Activated effector memory CD4-positive, alpha-beta T cell treated with anti-CD3 and anti-CD28 coated beads, Interleukin-2, amount 50 U/mL, for 16 hours (primary cell): Measurements from ENCODE around the gene GPR161.
A peak's percentile ranks its signal among the peaks of the same experiment; 100 is the strongest.

Source experiments
- DNase-seq: peaks from one replicate; pipeline ENCODE4 v3.0.0-alpha.2; 2020

Gene GPR161

GRCh38 chr1:168146626-168147025 is 9.9 kb upstream of the GPR161 start:
- DNase-seq = no peak

DNA sequence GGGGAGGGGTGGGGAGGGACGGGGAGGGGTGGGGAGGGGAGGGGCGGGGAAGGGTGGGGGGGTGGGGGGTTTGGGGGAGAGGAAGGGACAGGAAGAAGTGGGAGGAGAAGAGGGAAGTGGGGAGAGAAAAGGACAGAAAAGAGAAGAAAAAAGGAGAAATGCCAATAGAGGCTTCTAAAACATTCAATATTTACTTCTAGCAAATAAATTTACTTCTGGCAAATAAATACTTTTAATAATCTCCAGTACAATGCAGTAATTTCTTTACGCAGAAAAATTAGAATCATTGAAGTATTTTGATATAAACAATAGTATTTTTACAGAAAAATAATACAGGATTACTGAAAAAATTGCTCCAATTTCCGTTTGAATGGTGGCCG is 9.4 kb upstream of the GPR161 start:
- DNase-seq = no peak

DNA sequence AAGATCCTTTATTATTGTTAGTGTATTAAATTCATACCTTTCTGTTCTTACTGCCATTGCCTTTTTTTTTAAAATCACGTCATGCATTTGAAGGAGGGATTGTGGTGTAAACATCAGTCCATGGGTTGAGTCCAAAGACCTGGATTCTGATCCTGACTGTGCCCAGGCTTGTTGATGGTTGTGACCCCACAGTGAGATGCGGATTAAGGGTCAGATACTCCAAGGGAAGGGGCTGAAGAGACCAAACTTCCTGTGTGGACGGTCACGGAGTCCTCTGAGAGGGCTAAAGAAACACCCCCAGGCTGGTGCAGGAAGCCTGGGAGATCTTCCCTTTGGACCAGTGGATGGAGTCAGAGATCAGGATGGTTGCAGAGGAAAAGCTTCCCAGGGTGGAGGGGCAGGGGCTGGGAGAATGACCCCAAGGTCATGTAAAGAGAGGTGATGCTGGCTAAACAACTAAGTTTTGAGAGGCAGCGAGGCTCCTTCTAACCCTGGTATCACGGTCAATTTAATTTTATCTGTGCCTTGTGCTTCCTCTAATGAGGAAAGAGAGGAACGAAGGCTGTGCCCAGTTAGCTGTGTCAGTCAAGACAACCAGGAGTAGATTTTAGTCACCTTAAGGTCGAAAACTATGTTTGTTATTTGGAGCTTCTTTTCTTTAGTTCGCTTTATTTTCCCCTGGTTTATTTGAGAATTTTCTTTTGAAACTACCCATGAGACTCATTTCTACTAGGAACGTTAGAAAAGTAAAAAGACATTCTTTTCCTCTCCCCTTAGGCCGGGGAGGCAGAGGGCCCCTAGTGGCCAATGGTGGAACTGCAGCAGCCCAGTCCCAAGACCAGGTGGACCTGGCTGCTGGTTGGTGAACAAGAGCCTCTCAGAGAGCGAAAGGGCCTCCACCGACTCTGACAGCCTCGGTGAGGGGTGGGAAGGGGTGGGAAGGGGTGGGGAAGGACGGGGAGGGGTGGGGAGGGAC is 8.7 kb upstream of the GPR161 start:
- DNase-seq = peak; percentile 94

DNA sequence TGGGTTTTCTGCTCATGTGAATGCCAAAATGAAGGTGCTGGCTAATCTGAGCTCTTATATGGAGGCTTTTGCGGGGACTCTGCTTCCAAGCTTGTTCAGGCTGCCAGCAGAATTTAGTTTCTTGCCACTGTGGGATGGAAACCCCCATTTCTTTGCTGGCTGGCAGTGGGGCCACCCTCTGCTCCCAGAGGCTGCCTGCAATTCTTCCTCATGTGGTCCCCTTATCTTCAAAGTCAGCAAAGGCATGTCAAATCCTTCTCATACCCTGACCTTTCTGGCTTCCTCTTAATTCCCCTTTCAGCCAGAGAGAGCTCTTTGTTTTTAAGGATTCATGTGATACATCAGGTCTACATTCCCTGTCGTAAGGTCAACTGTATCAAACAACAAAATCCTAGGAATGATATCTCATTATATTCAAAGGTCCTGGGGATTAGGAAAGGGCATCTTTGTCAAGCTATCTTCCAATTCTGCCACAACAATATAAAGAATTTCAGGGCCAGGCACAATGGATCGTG is 5.2 kb upstream of the GPR161 start:
- DNase-seq = no peak

DNA sequence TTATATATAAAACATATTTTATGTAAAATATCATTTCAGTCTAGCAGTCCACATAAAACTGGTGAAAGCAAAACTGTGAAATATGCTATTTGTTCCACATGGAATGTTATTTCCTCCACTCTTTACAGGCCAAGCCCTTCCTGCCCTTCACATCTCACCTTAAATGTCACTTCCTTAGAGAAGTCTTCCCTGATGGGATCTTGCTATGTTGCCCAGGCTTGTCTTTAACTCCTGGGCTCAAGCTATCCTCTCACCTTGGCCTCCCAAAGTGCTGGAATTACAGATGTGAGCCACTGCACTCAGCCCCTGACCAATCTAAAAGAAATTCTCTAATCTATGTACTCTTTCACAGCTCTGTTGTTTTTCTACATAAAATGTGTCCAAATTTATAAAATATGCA is 2.3 kb upstream of the GPR161 start:
- DNase-seq = no peak

DNA sequence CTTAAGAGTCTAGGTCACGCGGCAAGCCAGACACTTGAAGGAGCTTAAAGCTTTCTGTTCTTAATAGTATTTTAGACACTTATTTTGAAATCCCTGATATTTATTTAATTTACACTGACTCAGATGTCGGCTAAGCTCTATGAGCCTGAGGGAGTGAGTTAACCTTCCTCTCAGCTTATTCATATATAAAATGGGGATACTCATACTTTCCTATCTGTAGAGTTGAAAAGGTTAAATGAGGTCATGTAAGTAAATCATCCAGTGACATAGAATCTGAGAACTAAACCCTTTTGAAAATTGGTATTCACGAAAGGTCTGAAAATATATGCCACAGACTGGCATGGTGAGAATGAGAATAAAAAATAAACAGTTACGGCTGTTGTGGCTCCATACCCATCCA is 1.4 kb upstream of the GPR161 start:
- DNase-seq = no peak

DNA sequence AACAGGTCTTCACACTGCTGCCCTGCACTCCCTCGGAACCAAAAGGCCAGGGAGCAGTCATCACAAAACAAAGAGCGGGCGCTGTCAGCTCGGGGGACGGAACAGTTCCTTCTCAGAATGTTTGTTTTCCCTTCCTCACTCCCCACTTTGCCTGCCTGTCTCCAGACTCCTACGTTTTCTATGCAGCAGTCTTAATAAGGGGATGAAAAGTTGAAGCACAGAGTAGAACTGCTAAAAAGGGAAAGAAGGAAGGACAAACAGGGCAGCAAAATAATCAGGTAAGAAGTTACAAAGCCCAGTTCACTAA is 738 bp upstream of the GPR161 start:
- no peak for DNase-seq

DNA sequence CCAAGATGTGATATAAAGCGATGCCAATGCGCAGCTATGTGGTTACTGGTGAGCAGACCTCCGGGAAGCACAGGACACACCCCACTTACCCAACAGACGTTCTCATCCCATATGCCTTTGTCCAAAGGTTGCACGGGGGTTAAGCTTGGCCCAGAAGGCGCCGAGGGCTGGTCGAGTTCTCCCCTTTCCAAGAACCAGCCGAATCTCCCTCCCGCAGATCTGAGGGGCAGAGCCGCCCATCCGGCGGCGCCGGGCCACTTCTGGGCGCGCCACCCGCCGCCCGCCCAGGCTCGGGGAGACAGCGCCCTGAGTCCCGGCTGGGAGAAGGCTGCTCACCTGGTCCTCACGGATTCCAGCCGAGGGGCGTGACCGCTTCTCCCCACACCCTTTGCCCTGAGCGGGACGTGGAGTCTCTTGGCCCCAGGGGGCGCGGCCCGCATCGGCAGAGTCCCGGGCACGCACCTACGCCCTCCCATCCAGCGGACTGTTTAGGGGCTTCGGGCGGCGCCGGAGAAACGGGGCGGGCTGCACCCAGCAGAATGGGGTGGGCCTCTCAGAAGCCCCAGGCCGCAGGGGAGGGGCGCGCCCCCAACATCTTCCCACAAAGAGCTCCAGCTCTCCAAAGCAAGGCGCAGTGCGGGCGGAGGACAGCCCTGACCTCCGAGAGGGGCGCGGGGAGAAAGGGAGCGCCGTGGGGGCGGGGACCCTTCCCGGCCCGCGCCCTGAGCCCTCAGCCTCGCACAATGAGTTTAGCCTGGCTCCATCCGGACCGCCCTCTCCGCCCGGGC is 615 bp downstream of the GPR161 start:
- peak; percentile 65 for DNase-seq

- no peak for DNase-seq
These were observed 1.4 kb downstream of the GPR161 start for GRCh38 chr1:168135116-168135920.

- DNase-seq = no peak
These were observed 2.1 kb downstream of the GPR161 start for GRCh38 chr1:168134642-168135041.

GRCh38 chr1:168134132-168134531 is 2.6 kb downstream of the GPR161 start:
- no peak for DNase-seq

GRCh38 chr1:168129933-168130332 is 6.8 kb downstream of the GPR161 start:
- no peak for DNase-seq

GRCh38 chr1:168127503-168127902 is 9.2 kb downstream of the GPR161 start:
- DNase-seq = no peak

DNA sequence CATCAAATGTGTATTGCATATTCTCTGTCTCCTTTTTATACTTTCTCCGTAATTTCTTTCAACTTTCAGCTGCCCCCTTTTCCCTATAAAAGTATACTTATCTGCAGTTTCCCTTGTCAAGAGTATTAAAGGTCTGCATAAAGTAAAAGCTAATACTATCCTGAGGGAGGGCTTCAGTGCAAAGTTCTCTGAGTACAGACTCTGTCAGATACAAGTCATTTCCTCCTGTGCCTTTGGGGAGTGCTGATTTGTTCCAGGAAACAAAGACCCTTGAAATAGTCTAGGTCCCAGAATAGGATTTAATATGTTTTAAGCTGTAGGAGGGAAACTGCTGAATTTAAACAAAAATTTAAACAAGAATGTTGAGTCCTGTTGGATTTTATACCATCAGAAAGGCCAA is 11.7 kb downstream of the GPR161 start:
- DNase-seq = no peak

DNA sequence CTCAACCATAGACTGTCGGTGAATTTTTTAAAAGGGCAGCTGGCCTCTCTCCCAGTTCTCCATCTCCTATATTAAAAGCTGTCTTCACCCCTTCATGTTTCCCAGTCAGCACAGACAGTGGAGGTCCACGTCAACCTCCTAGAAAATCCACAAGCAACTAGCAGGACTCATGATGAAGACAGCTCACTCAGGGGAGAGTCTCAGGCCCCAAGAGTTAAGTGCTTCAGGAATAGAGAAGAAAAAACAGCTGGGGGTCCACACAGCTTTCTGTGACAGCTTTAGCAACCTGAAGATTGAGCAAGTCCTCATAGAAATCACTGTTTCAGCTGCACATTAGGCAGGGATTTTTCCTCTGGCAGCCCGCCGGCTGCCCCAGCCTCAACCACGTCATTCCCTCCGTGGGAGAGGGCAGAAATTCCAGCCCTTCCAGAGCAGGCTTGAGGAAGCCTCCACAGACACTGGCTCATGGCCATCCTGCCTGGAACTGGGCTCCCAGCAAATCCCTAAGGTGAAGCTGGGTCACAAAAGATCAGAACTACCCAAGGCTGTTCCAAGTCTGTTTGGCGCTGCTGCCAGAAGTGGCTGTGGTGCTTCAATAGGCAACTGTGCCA is 15.2 kb downstream of the GPR161 start:
- no peak for DNase-seq

GRCh38 chr1:168119750-168120149 is 17.0 kb downstream of the GPR161 start:
- DNase-seq = no peak

GRCh38 chr1:168116327-168116799 is 20.4 kb downstream of the GPR161 start:
- no peak for DNase-seq

- no peak for DNase-seq
These were observed 21.9 kb downstream of the GPR161 start for GRCh38 chr1:168114845-168115244.

DNA sequence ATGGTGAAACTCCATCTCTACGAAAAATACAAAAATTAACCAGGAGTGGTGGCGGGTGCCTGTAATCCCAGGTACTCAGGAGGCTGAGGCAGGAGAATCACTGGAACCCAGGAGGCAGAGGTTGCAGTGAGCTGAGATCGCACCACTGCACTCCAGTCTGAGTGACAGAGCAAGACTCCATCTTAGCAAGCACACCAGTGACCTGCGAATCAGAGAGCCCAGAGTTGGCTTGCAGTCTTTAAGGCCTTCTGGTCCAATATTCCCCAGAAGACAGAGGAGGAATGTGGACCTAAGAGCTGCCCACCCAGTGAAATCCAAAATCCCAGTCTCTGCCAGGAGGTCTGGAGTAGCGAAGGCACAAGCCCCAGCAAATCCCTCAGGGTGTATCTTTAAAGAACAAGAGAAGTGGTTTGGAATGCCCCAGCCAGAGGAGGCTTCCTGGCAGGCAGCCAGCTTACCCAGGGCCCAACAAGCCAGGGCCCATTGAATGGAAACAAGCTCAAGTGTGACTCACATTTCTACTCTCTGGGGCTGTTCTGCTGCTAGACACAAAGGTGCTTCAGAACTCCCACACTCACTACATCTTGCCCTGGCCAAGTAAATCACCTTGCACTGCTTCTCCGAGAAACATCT is 23.9 kb downstream of the GPR161 start:
- peak; percentile 76 for DNase-seq

GRCh38 chr1:168110896-168111545 is 25.7 kb downstream of the GPR161 start:
- DNase-seq = no peak

GRCh38 chr1:168106274-168106673 is 30.5 kb downstream of the GPR161 start:
- no peak for DNase-seq
